Measurements from ENCODE around the gene MUC12. TPM values are rescaled to one million over a fixed set of nuclear protein-coding genes. Genes with fewer than 3 reads are reported as not detected.

MUC12 gene
- total RNA-seq, 1 experiment from 2014 or later: 11.5 TPM

GRCh38 chr7:100965045-100965722, 4.2 kb upstream of the MUC12 start:
- peak; percentile 74 for DNase-seq
- no peak overlapping the region for H3K14ac ChIP-seq (ENCODE audit: insufficient read depth, low read length)
- no peak overlapping the region for H3K9ac ChIP-seq (ENCODE audit: extremely low read depth, insufficient read length, low read length)
- H3K27me3 ChIP-seq (ENCODE audit: insufficient read depth, low read length): peaks cover 6% of the 10 kb centered on the region; the same call in 1 of the 2 replicates
- H4K20me1 ChIP-seq (ENCODE audit: control insufficient read depth, insufficient read depth, insufficient read length): no peaks in the 10 kb centered on the region
- H3K56ac ChIP-seq (ENCODE audit: insufficient read length, low read depth, low read length): no peak overlapping the region
- peak overlapping the region; percentile 81 to 93 for H3K4me3 Mint-ChIP-seq
- H2AK5ac ChIP-seq (ENCODE audit: insufficient read length, low read length): no peak overlapping the region
- H2BK120ac ChIP-seq (ENCODE audit: low read depth, low read length, poor library complexity, severe bottlenecking): no peak overlapping the region
- no peak overlapping the region for H3K27ac ChIP-seq (ENCODE audit: insufficient read length, low read depth, low read length)
- H2BK12ac ChIP-seq (ENCODE audit: insufficient read length, low read depth, low read length): no peak overlapping the region
- no peak overlapping the region for H2AFZ ChIP-seq (ENCODE audit: low read length)
- H3T11ph ChIP-seq (ENCODE audit: low read length): no peak overlapping the region
- no CpG with 5 or more reads among the region's 25 CpGs for WGBS (ENCODE audit: extremely low coverage, insufficient read length, low lambda C conversion rate)
- H2BK5ac ChIP-seq (ENCODE audit: insufficient read length, low read length): no peak overlapping the region
- H3K4me2 ChIP-seq (ENCODE audit: insufficient read depth, insufficient read length, low read length): peak overlapping the region; percentile 61
- no peak overlapping the region for H2BK15ac ChIP-seq (ENCODE audit: low read depth, low read length)
- H3K4me1 Mint-ChIP-seq: peaks cover 34 to 38% of the 10 kb centered on the region in 2 experiments
- peaks cover 5% of the 10 kb centered on the region; the same call in 1 of the 2 replicates for H3K4me1 ChIP-seq (ENCODE audit: insufficient read depth, low read length)
- H3K4ac ChIP-seq (ENCODE audit: low read depth, low read length): no peak overlapping the region
- peaks cover 57% of the 10 kb centered on the region for H3K27me3 Mint-ChIP-seq (ENCODE audit: low read depth)
- H3K27ac Mint-ChIP-seq: peak overlapping the region in 2 of 3 experiments; percentile 53 to 93; a peak in 3 of 7 replicates
- no peak overlapping the region for H3K18ac ChIP-seq (ENCODE audit: insufficient read length, low read depth, low read length)
- H3K79me2 ChIP-seq (ENCODE audit: insufficient read depth, low read length): no peaks in the 10 kb centered on the region
- H4K5ac ChIP-seq (ENCODE audit: insufficient read length, low read depth, low read length): no peak overlapping the region
- H2BK20ac ChIP-seq (ENCODE audit: low read depth, low read length, poor library complexity, severe bottlenecking): no peak overlapping the region
- H4K8ac ChIP-seq (replicated peaks; ENCODE audit: insufficient read length, low read depth, low read length): no peak overlapping the region
- H4K91ac ChIP-seq (ENCODE audit: insufficient read length, low read depth, low read length): no peak overlapping the region
- H3K9me3 Mint-ChIP-seq: no peaks in the 10 kb centered on the region; a peak in 1 of 5 replicates
- H3K23ac ChIP-seq (ENCODE audit: insufficient read length, low read depth, low read length): no peak overlapping the region
- no peaks in the 10 kb centered on the region for H3K9me3 ChIP-seq (ENCODE audit: control insufficient read depth, low read depth, low read length)
- H3K36me3 Mint-ChIP-seq (ENCODE audit: insufficient read depth in 1 of 3, low read depth in 3 of 3): peaks cover 0 to 8% (median 0%) of the 10 kb centered on the region in 3 experiments; a peak in 2 of 7 replicates
- H3K79me1 ChIP-seq (ENCODE audit: insufficient read depth, low read depth, low read length, poor library complexity, severe bottlenecking): no peaks in the 10 kb centered on the region
- TF ChIP-seq CTCF (conservative IDR thresholded peaks at IDR 0.05): no peak
- peaks cover 12% of the 10 kb centered on the region for H3K23me2 ChIP-seq (ENCODE audit: insufficient read length, low read depth, low read length, poor library complexity, severe bottlenecking)

All from H9 (cell line).